ENCODE data around the gene TMPRSS4.

TMPRSS4 gene

GRCh38 chr11:118088531-118088930 lies 11.7 kb downstream of the TMPRSS4 start:
- no peak for TF ChIP-seq CTCF (IDR thresholded peaks at IDR 0.05; ENCODE audit: control extremely low read depth, extremely low read depth, low read depth, missing control alignments)
- CTCF ChIA-PET: interaction anchor here (1.1 to 1.7 kb wide), 3 partner anchors 11 to 271 kb away, joined by 4 to 5 read pairs (median 5); partner anchors contain the start of gene TMPRSS4
- no peak for DNase-seq (ENCODE audit: extremely low spot score)
- POLR2A ChIA-PET: no interaction called here

GRCh38 chr11:118090545-118091162 lies 13.8 kb downstream of the TMPRSS4 start:
- no peak for TF ChIP-seq CTCF (IDR thresholded peaks at IDR 0.05; ENCODE audit: control extremely low read depth, extremely low read depth, low read depth, missing control alignments)
- POLR2A ChIA-PET: no interaction called here
- no peak for DNase-seq (ENCODE audit: extremely low spot score)
- CTCF ChIA-PET: no interaction called here

- TF ChIP-seq CTCF (IDR thresholded peaks at IDR 0.05; ENCODE audit: control extremely low read depth, extremely low read depth, low read depth, missing control alignments): no peak
- POLR2A ChIA-PET: no interaction called here
- DNase-seq (ENCODE audit: extremely low spot score): no peak
- CTCF ChIA-PET: no interaction called here
Observed at GRCh38 chr11:118091690-118092089, 14.8 kb downstream of the TMPRSS4 start.

GRCh38 chr11:118092907-118093571 lies 16.2 kb downstream of the TMPRSS4 start:
- ChIA-PET CTCF (interaction anchor here (0.8 to 1.0 kb wide), 3 partner anchors 10 to 146 kb away, joined by 3 to 4 read pairs (median 3); no protein-coding TSS in a partner anchor), POLR2A (no interaction called here)
- no peak for TF ChIP-seq CTCF (IDR thresholded peaks at IDR 0.05; ENCODE audit: control extremely low read depth, extremely low read depth, low read depth, missing control alignments)
- DNase-seq (ENCODE audit: extremely low spot score): no peak

GRCh38 chr11:118095493-118095892 lies 18.6 kb downstream of the TMPRSS4 start:
- TF ChIP-seq CTCF (IDR thresholded peaks at IDR 0.05; ENCODE audit: control extremely low read depth, extremely low read depth, low read depth, missing control alignments): no peak
- POLR2A ChIA-PET: no interaction called here
- CTCF ChIA-PET: no interaction called here
- no peak for DNase-seq (ENCODE audit: extremely low spot score)

- TF ChIP-seq CTCF (IDR thresholded peaks at IDR 0.05; ENCODE audit: control extremely low read depth, extremely low read depth, low read depth, missing control alignments): no peak
- DNase-seq (ENCODE audit: extremely low spot score): no peak
- ChIA-PET POLR2A (no interaction called here), CTCF (no interaction called here)
Observed at GRCh38 chr11:118095967-118096367, 19.1 kb downstream of the TMPRSS4 start.
